Measurements from ENCODE around the gene SERF1A.
"Not testable (repeated sequence)": the region's sequence is repeated elsewhere in the genome, so short reads cannot be mapped to it uniquely, and the experiment has no call there.

DNA sequence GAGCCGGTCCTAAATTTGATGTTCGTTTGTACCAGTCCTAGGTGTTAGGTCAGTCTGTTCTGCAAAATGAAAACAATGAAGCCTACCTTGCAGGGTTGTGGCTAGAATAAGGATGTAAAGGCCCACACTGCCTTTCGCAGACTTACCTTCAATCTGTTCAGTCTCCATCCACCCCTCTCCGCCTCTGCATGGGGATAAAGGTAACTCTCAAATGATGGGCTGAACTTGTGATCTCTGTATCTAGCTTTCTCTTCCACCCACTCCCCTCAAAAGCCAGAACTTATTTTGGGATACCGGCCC is 753 bp downstream of the SERF1A start:
- not testable (repeated sequence) for TF ChIP-seq POLR2AphosphoS5 (IDR thresholded peaks at IDR 0.05); POLR2A (IDR thresholded peaks at IDR 0.05; ENCODE audit: low read depth); EP300 (IDR thresholded peaks at IDR 0.05)
- TF ChIP-seq, protein P1, sequence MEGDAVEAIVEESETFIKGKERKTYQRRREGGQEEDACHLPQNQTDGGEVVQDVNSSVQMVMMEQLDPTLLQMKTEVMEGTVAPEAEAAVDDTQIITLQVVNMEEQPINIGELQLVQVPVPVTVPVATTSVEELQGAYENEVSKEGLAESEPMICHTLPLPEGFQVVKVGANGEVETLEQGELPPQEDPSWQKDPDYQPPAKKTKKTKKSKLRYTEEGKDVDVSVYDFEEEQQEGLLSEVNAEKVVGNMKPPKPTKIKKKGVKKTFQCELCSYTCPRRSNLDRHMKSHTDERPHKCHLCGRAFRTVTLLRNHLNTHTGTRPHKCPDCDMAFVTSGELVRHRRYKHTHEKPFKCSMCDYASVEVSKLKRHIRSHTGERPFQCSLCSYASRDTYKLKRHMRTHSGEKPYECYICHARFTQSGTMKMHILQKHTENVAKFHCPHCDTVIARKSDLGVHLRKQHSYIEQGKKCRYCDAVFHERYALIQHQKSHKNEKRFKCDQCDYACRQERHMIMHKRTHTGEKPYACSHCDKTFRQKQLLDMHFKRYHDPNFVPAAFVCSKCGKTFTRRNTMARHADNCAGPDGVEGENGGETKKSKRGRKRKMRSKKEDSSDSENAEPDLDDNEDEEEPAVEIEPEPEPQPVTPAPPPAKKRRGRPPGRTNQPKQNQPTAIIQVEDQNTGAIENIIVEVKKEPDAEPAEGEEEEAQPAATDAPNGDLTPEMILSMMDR (IDR thresholded peaks at IDR 0.05), result not testable (repeated sequence)
